ENCODE measurements around the gene PHACTR1. TPM values are rescaled to one million over a fixed set of nuclear protein-coding genes. Genes with fewer than 3 reads are reported as not detected.

The PHACTR1 gene
- total and polyA plus RNA-seq, 2 experiments from 2014 or later: 11.2 to 33.9 TPM

DNA sequence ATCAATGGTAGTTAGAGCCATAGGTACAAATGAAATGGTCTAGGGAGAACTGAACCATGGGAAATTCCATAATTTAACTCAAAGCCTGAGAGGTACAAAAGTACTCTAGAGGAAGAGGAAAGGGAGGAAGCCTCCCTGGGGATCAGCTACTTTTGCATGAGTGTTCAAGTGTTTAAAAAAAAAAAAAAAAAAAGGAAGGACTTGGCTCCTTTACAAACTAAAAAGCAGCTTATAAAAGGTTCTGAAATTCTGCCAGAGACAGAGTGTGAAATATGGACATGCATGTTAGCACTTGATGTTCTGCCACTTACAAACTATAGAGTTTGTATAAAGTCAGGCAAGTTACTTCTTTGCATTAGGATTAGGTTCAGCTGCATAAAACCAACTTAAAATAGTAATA, 321.7 kb downstream of the PHACTR1 start:
- no peaks in the 10 kb centered on the region for H3K27me3 ChIP-seq
- H3K4me1 ChIP-seq (ENCODE audit: low read depth): peaks cover 9% of the 10 kb centered on the region
- no peaks in the 10 kb centered on the region for H3K36me3 ChIP-seq
- no peak overlapping the region for H3K4me3 ChIP-seq
- no peak overlapping the region for H3K27ac ChIP-seq
- TF ChIP-seq, protein P1, sequence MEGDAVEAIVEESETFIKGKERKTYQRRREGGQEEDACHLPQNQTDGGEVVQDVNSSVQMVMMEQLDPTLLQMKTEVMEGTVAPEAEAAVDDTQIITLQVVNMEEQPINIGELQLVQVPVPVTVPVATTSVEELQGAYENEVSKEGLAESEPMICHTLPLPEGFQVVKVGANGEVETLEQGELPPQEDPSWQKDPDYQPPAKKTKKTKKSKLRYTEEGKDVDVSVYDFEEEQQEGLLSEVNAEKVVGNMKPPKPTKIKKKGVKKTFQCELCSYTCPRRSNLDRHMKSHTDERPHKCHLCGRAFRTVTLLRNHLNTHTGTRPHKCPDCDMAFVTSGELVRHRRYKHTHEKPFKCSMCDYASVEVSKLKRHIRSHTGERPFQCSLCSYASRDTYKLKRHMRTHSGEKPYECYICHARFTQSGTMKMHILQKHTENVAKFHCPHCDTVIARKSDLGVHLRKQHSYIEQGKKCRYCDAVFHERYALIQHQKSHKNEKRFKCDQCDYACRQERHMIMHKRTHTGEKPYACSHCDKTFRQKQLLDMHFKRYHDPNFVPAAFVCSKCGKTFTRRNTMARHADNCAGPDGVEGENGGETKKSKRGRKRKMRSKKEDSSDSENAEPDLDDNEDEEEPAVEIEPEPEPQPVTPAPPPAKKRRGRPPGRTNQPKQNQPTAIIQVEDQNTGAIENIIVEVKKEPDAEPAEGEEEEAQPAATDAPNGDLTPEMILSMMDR (IDR thresholded peaks at IDR 0.05; ENCODE audit: low read depth, low read length): no peak
- peak in 1 of 2 donors; percentile 87 for DNase-seq (ENCODE audit: low read depth in 1 of 2, low spot score in 1 of 2)
- no peaks in the 10 kb centered on the region for H3K9me3 ChIP-seq (ENCODE audit: low read depth)

- Histone ChIP-seq H3K27ac (no peak overlapping the region), H3K4me3 (no peak overlapping the region), H3K27me3 (no peaks in the 10 kb centered on the region), H3K9me3 (ENCODE audit: low read depth) (no peaks in the 10 kb centered on the region), H3K36me3 (no peaks in the 10 kb centered on the region), H3K4me1 (ENCODE audit: low read depth) (peaks cover 9% of the 10 kb centered on the region)
- DNase-seq (ENCODE audit: low read depth in 1 of 2, low spot score in 1 of 2): peak; percentile 35 to 53
- TF ChIP-seq, protein P1 (IDR thresholded peaks at IDR 0.05; ENCODE audit: low read depth, low read length): no peak
Observed at GRCh38 chr6:13038741-13039190, 322.2 kb downstream of the PHACTR1 start.

DNA sequence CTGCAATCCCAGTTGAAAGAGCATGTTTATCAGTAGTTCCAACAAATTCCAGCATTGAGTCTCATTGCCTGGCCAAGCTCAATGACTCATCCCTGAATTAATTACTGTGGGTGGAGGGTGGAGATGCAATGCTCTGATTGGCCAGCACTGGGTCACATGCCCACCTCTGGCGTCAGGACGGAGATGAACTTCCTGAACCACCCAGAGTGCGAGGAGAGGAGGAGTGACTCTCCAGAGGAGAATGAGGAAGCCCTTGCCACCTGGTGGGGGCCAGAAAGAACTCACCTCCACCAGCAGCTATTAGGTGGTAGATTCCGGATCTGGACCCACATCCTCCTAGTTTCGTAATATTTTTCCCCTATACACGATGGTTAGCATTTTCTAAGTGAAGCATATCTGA, 327.8 kb downstream of the PHACTR1 start:
- Histone ChIP-seq H3K27ac (no peak overlapping the region), H3K9me3 (ENCODE audit: low read depth) (no peaks in the 10 kb centered on the region), H3K4me1 (ENCODE audit: low read depth) (no peaks in the 10 kb centered on the region), H3K4me3 (no peak overlapping the region), H3K27me3 (no peaks in the 10 kb centered on the region), H3K36me3 (no peaks in the 10 kb centered on the region)
- TF ChIP-seq, protein P1 (IDR thresholded peaks at IDR 0.05; ENCODE audit: low read depth, low read length): no peak
- DNase-seq (ENCODE audit: low read depth in 1 of 2, low spot score in 1 of 2): peak in 1 of 2 donors; percentile 35

DNA sequence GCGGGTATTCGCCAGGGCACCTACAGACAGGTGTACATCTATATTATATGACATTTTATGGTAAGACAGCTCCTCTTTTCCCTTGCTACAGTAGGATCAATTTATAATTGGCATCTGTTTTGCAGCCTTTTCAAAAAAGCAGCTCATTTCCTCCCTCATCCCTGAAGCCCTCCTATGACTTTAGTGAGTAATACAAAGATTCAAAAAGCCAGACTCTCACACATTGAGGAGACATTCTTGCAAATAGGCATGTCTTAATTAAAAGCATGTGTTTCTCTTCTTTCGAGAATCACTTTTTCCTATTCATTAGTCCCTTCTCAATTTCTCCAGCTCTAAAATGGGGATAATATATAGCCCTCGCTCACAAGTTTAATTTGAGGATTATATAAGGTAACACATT, 328.3 kb downstream of the PHACTR1 start:
- Histone ChIP-seq H3K4me3 (no peak overlapping the region), H3K4me1 (ENCODE audit: low read depth) (no peaks in the 10 kb centered on the region), H3K9me3 (ENCODE audit: low read depth) (no peaks in the 10 kb centered on the region), H3K36me3 (no peaks in the 10 kb centered on the region), H3K27ac (no peak overlapping the region), H3K27me3 (no peaks in the 10 kb centered on the region)
- TF ChIP-seq, protein P1 (IDR thresholded peaks at IDR 0.05; ENCODE audit: low read depth, low read length): no peak
- no peak for DNase-seq (ENCODE audit: low read depth in 1 of 2, low spot score in 1 of 2)

- no peak overlapping the region for H3K27ac ChIP-seq
- no peaks in the 10 kb centered on the region for H3K4me1 ChIP-seq (ENCODE audit: low read depth)
- H3K36me3 ChIP-seq: no peaks in the 10 kb centered on the region
- H3K4me3 ChIP-seq: no peak overlapping the region
- H3K9me3 ChIP-seq (ENCODE audit: low read depth): no peaks in the 10 kb centered on the region
- no peak for DNase-seq (ENCODE audit: low read depth in 1 of 2, low spot score in 1 of 2)
- TF ChIP-seq, protein P1 (IDR thresholded peaks at IDR 0.05; ENCODE audit: low read depth, low read length): no peak
- no peaks in the 10 kb centered on the region for H3K27me3 ChIP-seq
Observed at GRCh38 chr6:13045676-13046075, 329.1 kb downstream of the PHACTR1 start.

DNA sequence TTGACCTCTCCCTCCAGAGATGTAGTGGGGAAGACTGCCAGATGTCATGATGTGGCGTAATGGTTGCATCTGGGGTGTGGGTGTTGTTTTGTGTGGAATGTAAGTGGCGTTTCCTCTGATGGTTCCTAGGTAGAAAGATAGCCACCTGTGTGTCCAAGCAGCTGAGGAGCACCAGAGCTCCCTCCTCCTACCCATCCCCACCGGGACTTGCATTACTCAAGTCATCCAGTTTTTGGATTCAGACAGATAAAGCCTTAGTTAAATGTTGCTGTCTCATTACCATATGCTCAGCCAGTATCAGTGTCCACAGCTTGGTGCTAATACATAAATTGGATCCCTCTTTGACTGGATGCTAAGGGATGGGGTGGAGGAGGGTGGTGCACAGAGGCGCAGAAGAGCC, 329.5 kb downstream of the PHACTR1 start:
- no peaks in the 10 kb centered on the region for H3K9me3 ChIP-seq (ENCODE audit: low read depth)
- H3K36me3 ChIP-seq: no peaks in the 10 kb centered on the region
- no peak overlapping the region for H3K27ac ChIP-seq
- DNase-seq (ENCODE audit: low read depth in 1 of 2, low spot score in 1 of 2): no peak
- H3K4me1 ChIP-seq (ENCODE audit: low read depth): no peaks in the 10 kb centered on the region
- H3K27me3 ChIP-seq: no peaks in the 10 kb centered on the region
- no peak overlapping the region for H3K4me3 ChIP-seq
- TF ChIP-seq, protein P1 (IDR thresholded peaks at IDR 0.05; ENCODE audit: low read depth, low read length): no peak
